ENCODE results near the gene KASH5.

DNA sequence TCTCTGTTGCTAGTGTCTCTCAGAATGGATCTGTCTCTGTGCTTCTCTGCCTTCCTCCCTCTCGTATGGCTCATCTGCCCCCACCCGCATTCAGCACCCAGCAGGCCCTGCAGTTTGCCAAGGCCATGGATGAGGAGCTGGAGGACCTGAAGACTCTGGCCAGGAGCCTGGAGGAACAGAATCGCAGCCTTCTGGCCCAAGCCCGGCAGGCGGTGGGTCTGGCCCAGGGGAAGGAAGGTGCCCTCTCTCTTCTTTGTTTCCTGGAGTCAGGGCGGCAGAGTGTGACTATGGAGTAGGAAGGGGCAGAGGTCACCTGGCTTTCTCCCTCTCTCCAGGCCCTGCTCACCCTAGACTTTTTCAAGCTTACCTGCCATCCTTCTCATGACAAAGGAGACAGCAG is 10.9 kb downstream of the KASH5 start:
- TF ChIP-seq, protein P1, sequence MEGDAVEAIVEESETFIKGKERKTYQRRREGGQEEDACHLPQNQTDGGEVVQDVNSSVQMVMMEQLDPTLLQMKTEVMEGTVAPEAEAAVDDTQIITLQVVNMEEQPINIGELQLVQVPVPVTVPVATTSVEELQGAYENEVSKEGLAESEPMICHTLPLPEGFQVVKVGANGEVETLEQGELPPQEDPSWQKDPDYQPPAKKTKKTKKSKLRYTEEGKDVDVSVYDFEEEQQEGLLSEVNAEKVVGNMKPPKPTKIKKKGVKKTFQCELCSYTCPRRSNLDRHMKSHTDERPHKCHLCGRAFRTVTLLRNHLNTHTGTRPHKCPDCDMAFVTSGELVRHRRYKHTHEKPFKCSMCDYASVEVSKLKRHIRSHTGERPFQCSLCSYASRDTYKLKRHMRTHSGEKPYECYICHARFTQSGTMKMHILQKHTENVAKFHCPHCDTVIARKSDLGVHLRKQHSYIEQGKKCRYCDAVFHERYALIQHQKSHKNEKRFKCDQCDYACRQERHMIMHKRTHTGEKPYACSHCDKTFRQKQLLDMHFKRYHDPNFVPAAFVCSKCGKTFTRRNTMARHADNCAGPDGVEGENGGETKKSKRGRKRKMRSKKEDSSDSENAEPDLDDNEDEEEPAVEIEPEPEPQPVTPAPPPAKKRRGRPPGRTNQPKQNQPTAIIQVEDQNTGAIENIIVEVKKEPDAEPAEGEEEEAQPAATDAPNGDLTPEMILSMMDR (conservative IDR thresholded peaks at IDR 0.05; ENCODE audit: low read length): no peak
- no peak for TF ChIP-seq EZH2phosphoT487 (IDR thresholded peaks at IDR 0.05; ENCODE audit: borderline replicate concordance, low read depth, low read length)

Measured in OCI-LY7 (cell line).